Small intestine (tissue), 7 donors: Measurements from ENCODE around the gene MFAP3L. TPM values are rescaled to one million over a fixed set of nuclear protein-coding genes. Genes with fewer than 3 reads are reported as not detected.
A peak's percentile ranks its signal among the peaks of the same experiment; 100 is the strongest.
"Not testable (repeated sequence)": the region's sequence is repeated elsewhere in the genome, so short reads cannot be mapped to it uniquely, and the experiment has no call there.

Source experiments
- DNase-seq, 2 donors: peaks; one replicate each; pipeline versions ENCODE4 v3.0.0 to v3.0.0-alpha.2; 2013
- FAIRE-seq: peaks from 2 replicates; lab custom pipeline; 2012; peaks lifted over from hg19 to GRCh38; lab: Jason Lieb, UNC
- H3K27ac ChIP-seq, 3 donors: one replicate each; pipeline ENCODE4 v1.5.1; 2013; ENCODE audit warnings: low read length in 2 of 3, mild to moderate bottlenecking in 2 of 3, control low read depth in 1 of 3, inconsistent platforms in 1 of 3, low read depth in 1 of 3, moderate library complexity in 1 of 3
- H3K27me3 ChIP-seq, 3 donors: one replicate each; pipeline ENCODE4 v1.6.1; 2013; ENCODE audit warnings: low read length in 3 of 3, inconsistent platforms in 1 of 3; ENCODE audit not compliant: control insufficient read depth in 3 of 3, insufficient read depth in 3 of 3
- H3K36me3 ChIP-seq, 3 donors: one replicate each; pipeline ENCODE4 v1.6.1; 2013; ENCODE audit warnings: low read length in 3 of 3, inconsistent platforms in 1 of 3, low read depth in 1 of 3, mild to moderate bottlenecking in 1 of 3, moderate library complexity in 1 of 3; ENCODE audit not compliant: control insufficient read depth in 3 of 3, insufficient read depth in 2 of 3
- H3K4me1 ChIP-seq, 3 donors: one replicate each; pipeline ENCODE4 v1.6.1; 2013; ENCODE audit warnings: low read length in 2 of 3, inconsistent platforms in 1 of 3, low read depth in 1 of 3, mild to moderate bottlenecking in 1 of 3, moderate library complexity in 1 of 3; ENCODE audit not compliant: control insufficient read depth in 3 of 3, insufficient read depth in 2 of 3
- H3K4me3 ChIP-seq, 3 donors: one replicate each; pipeline ENCODE4 v1.5.1; 2013; ENCODE audit warnings: low read length in 3 of 3, control low read depth in 1 of 3, inconsistent platforms in 1 of 3, low read depth in 1 of 3, mild to moderate bottlenecking in 1 of 3, moderate library complexity in 1 of 3
- H3K9me3 ChIP-seq, 2 donors: one replicate each; pipeline ENCODE4 v1.6.1; 2013; ENCODE audit warnings: low read depth in 1 of 2, low read length in 1 of 2; ENCODE audit not compliant: control insufficient read depth in 2 of 2, insufficient read depth in 1 of 2
- WGBS, 3 donors: extraction: QIAGEN DNeasy Blood & Tissue Kit; methylation state at CpG; one replicate each; pipeline ENCODE4 v1.1.7; 2013; 5-methylcytosine and 5-hydroxymethylcytosine counted together
- polyA plus RNA-seq, 4 donors: library from polyadenylated mRNA; stranded (reverse) in 3 of 4; unstranded in 1 of 4; fragments of 200-250 nt in 3 of 4; fragments of 120-200 nt in 1 of 4; gene quantifications; one replicate each; pipeline versions ENCODE4 v1.2.1 to v1.2.3, GENCODE V29; 2013
- donor health status: healthy with polysubstance abuse.
- donor health status: control.
- donor health status: control.
- donor health status: Bipolar disorder and iron deficiency.
- donor health status: healthy.

The MFAP3L gene
- polyA plus RNA-seq, 4 donors = under 0.01 to 2.7 (median 0.61) TPM

GRCh38 chr4:170049766-170050165, 23.6 kb upstream of the MFAP3L start:
- Histone ChIP-seq H3K9me3 (no peaks in the 10 kb centered on the region), H3K27me3 (no peaks in the 10 kb centered on the region), H3K36me3 (no peaks in the 10 kb centered on the region), H3K27ac (no peak overlapping the region), H3K4me3 (no peak overlapping the region), H3K4me1 (no peaks in the 10 kb centered on the region)
- WGBS, 3 donors = 76 to 80% (median 78%) methylated on average over 6 of the region's 6 CpGs
- DNase-seq (no peak), FAIRE-seq (no peak)

- Histone ChIP-seq H3K27me3 (no peaks in the 10 kb centered on the region), H3K4me3 (no peak overlapping the region), H3K36me3 (no peaks in the 10 kb centered on the region), H3K9me3 (no peaks in the 10 kb centered on the region), H3K27ac (no peak overlapping the region), H3K4me1 (no peaks in the 10 kb centered on the region)
- DNase-seq (peak; percentile 63 to 73), FAIRE-seq (peak; percentile 72)
- 12 to 20% (median 15%) methylated on average over 4 of the region's 4 CpGs for WGBS, 3 donors
Observed at GRCh38 chr4:170047771-170048354, 21.7 kb upstream of the MFAP3L start.

- not testable (repeated sequence) for H3K27ac ChIP-seq, FAIRE-seq, DNase-seq, H3K9me3 ChIP-seq, H3K27me3 ChIP-seq, H3K4me3 ChIP-seq, H3K4me1 ChIP-seq, H3K36me3 ChIP-seq
- WGBS, 3 donors = 96 to 100% (median 97%) methylated on average over 7 to 20 of the region's 24 CpGs
Observed at GRCh38 chr4:170046156-170046555, 20.0 kb upstream of the MFAP3L start.

- no peak overlapping the region for H3K4me3 ChIP-seq
- WGBS, 3 donors = 82 to 93% (median 89%) methylated on average over 12 of the region's 12 CpGs
- H3K4me1 ChIP-seq = no peaks in the 10 kb centered on the region
- no peaks in the 10 kb centered on the region for H3K27me3 ChIP-seq
- no peak overlapping the region for H3K27ac ChIP-seq
- FAIRE-seq (no peak), DNase-seq (no peak)
- no peaks in the 10 kb centered on the region for H3K9me3 ChIP-seq
- H3K36me3 ChIP-seq = no peaks in the 10 kb centered on the region
Observed at GRCh38 chr4:170040031-170040680, 14.0 kb upstream of the MFAP3L start.

- no peaks in the 10 kb centered on the region for H3K36me3 ChIP-seq
Observed at GRCh38 chr4:170038769-170039168, 12.6 kb upstream of the MFAP3L start.

GRCh38 chr4:170038232-170038631, 12.0 kb upstream of the MFAP3L start:
- DNase-seq = no peak
- 88 to 92% (median 88%) methylated on average over 7 of the region's 7 CpGs for WGBS, 3 donors
- no peak for FAIRE-seq
- H3K4me1 ChIP-seq = no peaks in the 10 kb centered on the region
- no peaks in the 10 kb centered on the region for H3K9me3 ChIP-seq
- H3K4me3 ChIP-seq = no peak overlapping the region
- no peak overlapping the region for H3K27ac ChIP-seq
- no peaks in the 10 kb centered on the region for H3K27me3 ChIP-seq
- no peaks in the 10 kb centered on the region for H3K36me3 ChIP-seq

More at GRCh38 chr4:170038769-170039168, 12.6 kb upstream of the MFAP3L start:
- 72 to 83% (median 81%) methylated on average over 4 of the region's 4 CpGs for WGBS, 3 donors
- DNase-seq (no peak), FAIRE-seq (no peak)
- no peaks in the 10 kb centered on the region for H3K4me1 ChIP-seq
- H3K27ac ChIP-seq = no peak overlapping the region
- H3K4me3 ChIP-seq = no peak overlapping the region
- H3K9me3 ChIP-seq = no peaks in the 10 kb centered on the region
- H3K27me3 ChIP-seq = no peaks in the 10 kb centered on the region

GRCh38 chr4:170037481-170037880, 11.3 kb upstream of the MFAP3L start:
- Histone ChIP-seq H3K9me3 (no peaks in the 10 kb centered on the region), H3K4me3 (no peak overlapping the region), H3K27ac (no peak overlapping the region), H3K27me3 (no peaks in the 10 kb centered on the region), H3K4me1 (no peaks in the 10 kb centered on the region), H3K36me3 (no peaks in the 10 kb centered on the region)
- WGBS, 3 donors = 76 to 96% (median 90%) methylated on average over 1 of the region's 1 CpG
- DNase-seq = no peak
- FAIRE-seq = no peak

GRCh38 chr4:170035845-170036244, 9.7 kb upstream of the MFAP3L start:
- H3K27me3 ChIP-seq = no peaks in the 10 kb centered on the region
- no peaks in the 10 kb centered on the region for H3K9me3 ChIP-seq
- H3K4me3 ChIP-seq = no peak overlapping the region
- WGBS, 3 donors = 75 to 84% (median 79%) methylated on average over 3 of the region's 3 CpGs
- FAIRE-seq = no peak
- no peak for DNase-seq
- no peak overlapping the region for H3K27ac ChIP-seq
- H3K36me3 ChIP-seq = no peaks in the 10 kb centered on the region
- H3K4me1 ChIP-seq = no peaks in the 10 kb centered on the region
